BLaER1 treated with 17β-estradiol and CSF1 and Interleukin-3, amounts not matched to agents 10 nM and 100 nM (cell line): Measurements from ENCODE around the gene AKAP6.

Experiments used
- H3K27ac ChIP-seq, 11 experiments: shearing (Covaris generic); formaldehyde crosslinking; 2 replicates each; pipeline ENCODE4 v1.8.1; 2022
- H3K27me3 ChIP-seq, 11 experiments: shearing (Covaris generic); formaldehyde crosslinking; 2 replicates each; pipeline ENCODE4 v1.8.1; 2022
- H3K36me3 ChIP-seq, 11 experiments: shearing (Covaris generic); formaldehyde crosslinking; 2 replicates each; pipeline ENCODE4 v1.8.1; 2022
- H3K4me1 ChIP-seq, 10 experiments: shearing (Covaris generic); formaldehyde crosslinking; 2 replicates each; pipeline ENCODE4 v1.8.1; 2022
- H3K4me2 ChIP-seq, 11 experiments: shearing (Covaris generic); formaldehyde crosslinking; 2 replicates each; pipeline ENCODE4 v1.8.1; 2022
- H3K4me3 ChIP-seq, 10 experiments: shearing (Covaris generic); formaldehyde crosslinking; 2 replicates each; pipeline ENCODE4 v1.8.1; 2022
- H3K9ac ChIP-seq, 11 experiments: shearing (Covaris generic); formaldehyde crosslinking; 2 replicates each; pipeline ENCODE4 v1.8.1; 2022
- H3K9me3 ChIP-seq, 11 experiments: shearing (Covaris generic); formaldehyde crosslinking; replicated peaks in 1 of 11; 2 replicates each; pipeline ENCODE4 v1.8.1; 2022
- H4K20me1 ChIP-seq, 11 experiments: shearing (Covaris generic); formaldehyde crosslinking; 2 replicates each; pipeline ENCODE4 v1.8.1; 2022
- Cebpa-rat ChIP-seq, 11 experiments: shearing (Covaris generic); IDR thresholded peaks; 2 replicates each; pipeline ENCODE4 v1.8.1; 2022

The AKAP6 gene

GRCh38 chr14:32329146-32329545, at the start of gene AKAP6:
TSS of gene AKAP6 (plus strand) at chr14:32329298. CDS start at chr14:32433494, 104,196 bp downstream.
- no peaks in the 10 kb centered on the region for H3K27me3 ChIP-seq
- no peaks in the 10 kb centered on the region for H3K36me3 ChIP-seq
- peaks cover 0 to 5% (median 0%) of the 10 kb centered on the region in 11 experiments; a peak in 1 of 22 replicates for H3K9me3 ChIP-seq
- H3K27ac ChIP-seq = no peak within 1 kb of the TSS
- no peaks in the 10 kb centered on the region for H3K4me1 ChIP-seq
- H3K4me2 ChIP-seq = no peak within 1 kb of the TSS
- no peak within 1 kb of the TSS for H3K9ac ChIP-seq
- TF ChIP-seq Cebpa-rat (IDR thresholded peaks at IDR 0.05) = no peak
- H3K4me3 ChIP-seq = no peak within 1 kb of the TSS
- no peaks in the 10 kb centered on the region for H4K20me1 ChIP-seq

GRCh38 chr14:32286602-32287001, 42.5 kb upstream of the AKAP6 start:
- Histone ChIP-seq H4K20me1 (no peaks in the 10 kb centered on the region), H3K27me3 (no peaks in the 10 kb centered on the region), H3K4me2 (peak overlapping the region in 9 of 11 experiments; percentile 4 to 68 (median 25); a peak in 14 of 22 replicates), H3K4me3 (no peak overlapping the region), H3K36me3 (no peaks in the 10 kb centered on the region), H3K9ac (no peak overlapping the region), H3K4me1 (peaks cover 0 to 20% (median 14%) of the 10 kb centered on the region in 10 experiments; a peak in 12 of 20 replicates), H3K9me3 (peaks cover 5 to 28% (median 17%) of the 10 kb centered on the region in 11 experiments; a peak in 16 of 22 replicates), H3K27ac (no peak overlapping the region)
- no peak for TF ChIP-seq Cebpa-rat (IDR thresholded peaks at IDR 0.05)

GRCh38 chr14:32296366-32296765, 32.7 kb upstream of the AKAP6 start:
- Histone ChIP-seq H3K9me3 (peaks cover 0 to 7% (median 0%) of the 10 kb centered on the region in 11 experiments; a peak in 1 of 22 replicates), H3K27me3 (no peaks in the 10 kb centered on the region), H3K9ac (no peak overlapping the region), H4K20me1 (no peaks in the 10 kb centered on the region), H3K4me1 (no peaks in the 10 kb centered on the region), H3K36me3 (no peaks in the 10 kb centered on the region), H3K4me3 (no peak overlapping the region), H3K4me2 (no peak overlapping the region), H3K27ac (no peak overlapping the region)
- no peak for TF ChIP-seq Cebpa-rat (IDR thresholded peaks at IDR 0.05)

GRCh38 chr14:32298346-32298745, 30.8 kb upstream of the AKAP6 start:
- no peaks in the 10 kb centered on the region for H4K20me1 ChIP-seq
- H3K9ac ChIP-seq = no peak overlapping the region
- H3K36me3 ChIP-seq = no peaks in the 10 kb centered on the region
- no peaks in the 10 kb centered on the region for H3K27me3 ChIP-seq
- no peak for TF ChIP-seq Cebpa-rat (IDR thresholded peaks at IDR 0.05)
- no peak overlapping the region for H3K4me3 ChIP-seq
- H3K27ac ChIP-seq = no peak overlapping the region
- no peaks in the 10 kb centered on the region for H3K4me1 ChIP-seq
- H3K9me3 ChIP-seq = no peaks in the 10 kb centered on the region
- no peak overlapping the region for H3K4me2 ChIP-seq

- H3K27ac ChIP-seq = no peak overlapping the region
- no peaks in the 10 kb centered on the region for H3K4me1 ChIP-seq
- H3K27me3 ChIP-seq = no peaks in the 10 kb centered on the region
- no peak overlapping the region for H3K4me2 ChIP-seq
- H3K9me3 ChIP-seq = no peaks in the 10 kb centered on the region
- TF ChIP-seq Cebpa-rat (IDR thresholded peaks at IDR 0.05) = no peak
- no peak overlapping the region for H3K4me3 ChIP-seq
- H4K20me1 ChIP-seq = no peaks in the 10 kb centered on the region
- no peak overlapping the region for H3K9ac ChIP-seq
- no peaks in the 10 kb centered on the region for H3K36me3 ChIP-seq
Measured at GRCh38 chr14:32300136-32300535, 29.0 kb upstream of the AKAP6 start.

- H3K4me1 ChIP-seq = no peaks in the 10 kb centered on the region
- no peak overlapping the region for H3K4me3 ChIP-seq
- TF ChIP-seq Cebpa-rat (IDR thresholded peaks at IDR 0.05) = no peak
- no peaks in the 10 kb centered on the region for H3K9me3 ChIP-seq
- H3K36me3 ChIP-seq = no peaks in the 10 kb centered on the region
- H3K9ac ChIP-seq = no peak overlapping the region
- no peak overlapping the region for H3K27ac ChIP-seq
- H4K20me1 ChIP-seq = no peaks in the 10 kb centered on the region
- H3K4me2 ChIP-seq = no peak overlapping the region
- no peaks in the 10 kb centered on the region for H3K27me3 ChIP-seq
Measured at GRCh38 chr14:32303865-32304264, 25.2 kb upstream of the AKAP6 start.

- Histone ChIP-seq H3K4me1 (no peaks in the 10 kb centered on the region), H3K9me3 (no peaks in the 10 kb centered on the region), H3K27ac (no peak overlapping the region), H3K4me3 (no peak overlapping the region), H3K4me2 (no peak overlapping the region), H4K20me1 (no peaks in the 10 kb centered on the region), H3K36me3 (no peaks in the 10 kb centered on the region), H3K27me3 (no peaks in the 10 kb centered on the region), H3K9ac (no peak overlapping the region)
- TF ChIP-seq Cebpa-rat (IDR thresholded peaks at IDR 0.05) = no peak
Measured at GRCh38 chr14:32304296-32304695, 24.8 kb upstream of the AKAP6 start.

- H4K20me1 ChIP-seq = no peaks in the 10 kb centered on the region
- H3K9ac ChIP-seq = no peak overlapping the region
- H3K4me3 ChIP-seq = no peak overlapping the region
- no peaks in the 10 kb centered on the region for H3K9me3 ChIP-seq
- no peak overlapping the region for H3K27ac ChIP-seq
- H3K27me3 ChIP-seq = no peaks in the 10 kb centered on the region
- H3K4me1 ChIP-seq = no peaks in the 10 kb centered on the region
- no peak for TF ChIP-seq Cebpa-rat (IDR thresholded peaks at IDR 0.05)
- no peak overlapping the region for H3K4me2 ChIP-seq
- H3K36me3 ChIP-seq = no peaks in the 10 kb centered on the region
Measured at GRCh38 chr14:32306549-32306948, 22.5 kb upstream of the AKAP6 start.

GRCh38 chr14:32307881-32308582, 21.1 kb upstream of the AKAP6 start:
- no peaks in the 10 kb centered on the region for H3K36me3 ChIP-seq
- H3K4me3 ChIP-seq = no peak overlapping the region
- no peak for TF ChIP-seq Cebpa-rat (IDR thresholded peaks at IDR 0.05)
- H3K4me1 ChIP-seq = no peaks in the 10 kb centered on the region
- no peaks in the 10 kb centered on the region for H3K9me3 ChIP-seq
- no peak overlapping the region for H3K4me2 ChIP-seq
- no peaks in the 10 kb centered on the region for H4K20me1 ChIP-seq
- no peak overlapping the region for H3K27ac ChIP-seq
- no peaks in the 10 kb centered on the region for H3K27me3 ChIP-seq
- H3K9ac ChIP-seq = no peak overlapping the region

GRCh38 chr14:32310876-32311275, 18.2 kb upstream of the AKAP6 start:
- H3K9ac ChIP-seq = no peak overlapping the region
- H3K4me2 ChIP-seq = no peak overlapping the region

More at GRCh38 chr14:32310876-32311275, 18.2 kb upstream of the AKAP6 start:
- Histone ChIP-seq H3K4me3 (no peak overlapping the region), H3K27me3 (no peaks in the 10 kb centered on the region), H3K36me3 (no peaks in the 10 kb centered on the region), H4K20me1 (no peaks in the 10 kb centered on the region), H3K27ac (no peak overlapping the region), H3K4me1 (no peaks in the 10 kb centered on the region), H3K9me3 (no peaks in the 10 kb centered on the region)
- no peak for TF ChIP-seq Cebpa-rat (IDR thresholded peaks at IDR 0.05)
